PFSK-1 (cell line): Measurements from ENCODE around the gene TMEM52B.

Experiments
- POLR2AphosphoS5 ChIP-seq: IDR thresholded peaks from 2 replicates; pipeline ENCODE4 v1.6.1; 2012; ENCODE audit warnings: low read depth, mild to moderate bottlenecking, control low read depth, low read length, moderate library complexity
- SIN3A ChIP-seq: IDR thresholded peaks from 2 replicates; pipeline ENCODE4 v1.6.1; 2012; ENCODE audit warnings: mild to moderate bottlenecking, low read length, moderate library complexity, borderline replicate concordance; ENCODE audit not compliant: insufficient read depth
- TAF1 ChIP-seq: IDR thresholded peaks from 2 replicates; pipeline ENCODE4 v1.6.1; 2012; ENCODE audit warnings: low read length, control low read depth, borderline replicate concordance; ENCODE audit not compliant: insufficient read depth

DNA sequence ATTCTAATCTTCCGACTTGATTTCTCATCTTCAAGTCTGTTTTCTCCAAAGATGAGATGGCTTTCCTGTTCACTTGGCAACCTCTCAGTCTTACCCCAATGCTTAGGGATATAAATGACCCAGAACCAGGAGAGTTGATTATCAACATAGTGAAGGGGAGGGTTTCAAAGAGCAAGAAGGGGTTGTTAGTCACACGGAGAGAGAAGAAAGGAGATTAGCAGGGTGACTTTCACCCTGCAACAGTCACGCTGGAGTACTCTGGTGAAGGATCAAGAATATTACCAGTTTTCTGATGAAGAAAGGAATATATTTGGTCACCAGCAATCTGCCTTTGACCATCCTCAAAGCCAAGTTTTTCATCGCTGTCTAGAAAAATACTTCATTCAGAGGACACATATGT is at the start of gene TMEM52B:
- no peak for TF ChIP-seq TAF1
- TF ChIP-seq POLR2AphosphoS5: no peak
- no peak for TF ChIP-seq SIN3A
